Large intestine (tissue), 3 donors: ENCODE measurements around the gene IFITM5. TPM values are rescaled to one million over a fixed set of nuclear protein-coding genes. Genes with fewer than 3 reads are reported as not detected.
"Not testable (repeated sequence)": the region's sequence is repeated elsewhere in the genome, so short reads cannot be mapped to it uniquely, and the experiment has no call there.

Experiments used
- DNase-seq, 2 donors: peaks; one replicate each; pipeline versions ENCODE4 v3.0.0 to v3.0.0-alpha.2; 2013
- H3K27ac ChIP-seq: one replicate; pipeline ENCODE4 v1.5.1; 2013; ENCODE audit warnings: low read length
- H3K27me3 ChIP-seq: 2 replicates; pipeline ENCODE4 v1.6.1; 2013; ENCODE audit warnings: low read length; ENCODE audit not compliant: control insufficient read depth, insufficient read depth
- H3K36me3 ChIP-seq: 2 replicates; pipeline ENCODE4 v1.6.1; 2013; ENCODE audit warnings: low read length; ENCODE audit not compliant: control insufficient read depth, insufficient read depth
- H3K4me1 ChIP-seq: one replicate; pipeline ENCODE4 v1.6.1; 2013; ENCODE audit warnings: low read length; ENCODE audit not compliant: control insufficient read depth, insufficient read depth
- H3K4me3 ChIP-seq: one replicate; pipeline ENCODE4 v1.5.1; 2013; ENCODE audit warnings: low read length
- H3K9me3 ChIP-seq: one replicate; pipeline ENCODE4 v1.6.1; 2013; ENCODE audit warnings: mild to moderate bottlenecking, low read depth, low read length, moderate library complexity; ENCODE audit not compliant: control insufficient read depth
- WGBS: methylation state at CpG from one replicate; pipeline ENCODE4 v1.1.5; 2013; ENCODE audit warnings: low lambda C conversion rate; ENCODE audit not compliant: insufficient coverage; 5-methylcytosine and 5-hydroxymethylcytosine counted together
- polyA plus RNA-seq: library from polyadenylated mRNA; unstranded; fragments of 120-200 nt; gene quantifications from one replicate; pipeline ENCODE4 v1.2.1, GENCODE V29; 2013

Gene IFITM5
- polyA plus RNA-seq, 1 donor = 0.10 TPM

GRCh38 chr11:287821-288477 lies 11.4 kb downstream of the IFITM5 start:
- WGBS = no CpG with 5 or more reads among the region's 41 CpGs
- Histone ChIP-seq H3K27me3 (peaks cover 6% of the 10 kb centered on the region), H3K9me3 (peaks cover 5% of the 10 kb centered on the region), H3K4me3 (peak overlapping the region; percentile 57), H3K4me1 (peaks cover 23% of the 10 kb centered on the region), H3K36me3 (peaks cover 38% of the 10 kb centered on the region), H3K27ac (peak overlapping the region; percentile 85)
- DNase-seq = peak in 1 of 2 donors; percentile 82

GRCh38 chr11:286977-287820 lies 12.1 kb downstream of the IFITM5 start:
- peaks cover 13% of the 10 kb centered on the region for H3K27me3 ChIP-seq
- DNase-seq = peak in 1 of 2 donors; percentile 77
- WGBS = no CpG with 5 or more reads among the region's 27 CpGs
- H3K4me1 ChIP-seq = peaks cover 26% of the 10 kb centered on the region
- H3K4me3 ChIP-seq = peak overlapping the region; percentile 57
- H3K9me3 ChIP-seq = not testable (repeated sequence)
- peaks cover 36% of the 10 kb centered on the region for H3K36me3 ChIP-seq
- H3K27ac ChIP-seq = peak overlapping the region; percentile 85

- Histone ChIP-seq H3K27me3 (peaks cover 26% of the 10 kb centered on the region), H3K27ac (peak overlapping the region; percentile 22)
Observed at GRCh38 chr11:285894-286220, 13.5 kb downstream of the IFITM5 start.

GRCh38 chr11:285021-285893 lies 14.1 kb downstream of the IFITM5 start:
- H3K4me1 ChIP-seq = peaks cover 20% of the 10 kb centered on the region
- H3K9me3 ChIP-seq = peaks cover 8% of the 10 kb centered on the region
- H3K4me3 ChIP-seq = no peak overlapping the region
- H3K27ac ChIP-seq = peak overlapping the region; percentile 22
- peaks cover 30% of the 10 kb centered on the region for H3K27me3 ChIP-seq
- peaks cover 39% of the 10 kb centered on the region for H3K36me3 ChIP-seq
- no CpG with 5 or more reads among the region's 29 CpGs for WGBS
- no peak for DNase-seq

More at GRCh38 chr11:285894-286220, 13.5 kb downstream of the IFITM5 start:
- DNase-seq = no peak
- Histone ChIP-seq H3K36me3 (peaks cover 40% of the 10 kb centered on the region), H3K9me3 (peaks cover 8% of the 10 kb centered on the region), H3K4me3 (no peak overlapping the region), H3K4me1 (peaks cover 26% of the 10 kb centered on the region)
- WGBS = no CpG with 5 or more reads among the region's 8 CpGs

GRCh38 chr11:284105-285020 lies 15.0 kb downstream of the IFITM5 start:
- WGBS = no CpG with 5 or more reads among the region's 24 CpGs
- H3K9me3 ChIP-seq = peaks cover 8% of the 10 kb centered on the region
- no peak overlapping the region for H3K27ac ChIP-seq
- H3K4me3 ChIP-seq = no peak overlapping the region
- DNase-seq = no peak
- peaks cover 39% of the 10 kb centered on the region for H3K36me3 ChIP-seq
- H3K4me1 ChIP-seq = peaks cover 14% of the 10 kb centered on the region
- peaks cover 38% of the 10 kb centered on the region for H3K27me3 ChIP-seq

GRCh38 chr11:283405-284104 lies 15.8 kb downstream of the IFITM5 start:
- Histone ChIP-seq H3K27me3 (peaks cover 43% of the 10 kb centered on the region), H3K27ac (peak overlapping the region; percentile 4)
- DNase-seq = no peak

GRCh38 chr11:282630-283360 lies 16.5 kb downstream of the IFITM5 start:
- Histone ChIP-seq H3K9me3 (peaks cover 8% of the 10 kb centered on the region), H3K4me1 (peaks cover 21% of the 10 kb centered on the region), H3K27me3 (peaks cover 45% of the 10 kb centered on the region), H3K36me3 (peaks cover 39% of the 10 kb centered on the region), H3K27ac (peak overlapping the region; percentile 73), H3K4me3 (peak overlapping the region; percentile 61)
- WGBS = 10% methylated on average over 2 of the region's 13 CpGs
- DNase-seq = peak in 1 of 2 donors; percentile 43

More at GRCh38 chr11:283405-284104, 15.8 kb downstream of the IFITM5 start:
- H3K36me3 ChIP-seq = peaks cover 39% of the 10 kb centered on the region
- H3K4me1 ChIP-seq = peaks cover 14% of the 10 kb centered on the region
- no CpG with 5 or more reads among the region's 23 CpGs for WGBS
- H3K4me3 ChIP-seq = peak overlapping the region; percentile 61
- peaks cover 8% of the 10 kb centered on the region for H3K9me3 ChIP-seq

- DNase-seq = no peak
- Histone ChIP-seq H3K4me3 (peak overlapping the region; percentile 61), H3K27ac (peak overlapping the region; percentile 73), H3K4me1 (peaks cover 24% of the 10 kb centered on the region), H3K9me3 (peaks cover 8% of the 10 kb centered on the region), H3K27me3 (peaks cover 44% of the 10 kb centered on the region), H3K36me3 (peaks cover 39% of the 10 kb centered on the region)
- WGBS = no CpG with 5 or more reads among the region's 4 CpGs
Observed at GRCh38 chr11:282171-282570, 17.2 kb downstream of the IFITM5 start.
